NCI-H1930 (cell line): Measurements from ENCODE around the gene CYP46A1.
A peak's percentile ranks its signal among the peaks of the same experiment; 100 is the strongest.

Experiments
- DNase-seq, 2 experiments: peaks; one replicate each; lab custom pipeline; 2025; lab: John Stamatoyannopoulos, UW

The CYP46A1 gene

GRCh38 chr14:99744199-99744872 is 60.2 kb downstream of the CYP46A1 start:
- peak in 1 of 2 experiments; percentile 26 for DNase-seq

- DNase-seq = no peak
Measured at GRCh38 chr14:99744873-99745224, 60.8 kb downstream of the CYP46A1 start.

GRCh38 chr14:99745307-99745951 is 61.3 kb downstream of the CYP46A1 start:
- no peak for DNase-seq

GRCh38 chr14:99747167-99747566 is 63.1 kb downstream of the CYP46A1 start:
- no peak for DNase-seq

- DNase-seq = no peak
Measured at GRCh38 chr14:99747582-99748330, 63.7 kb downstream of the CYP46A1 start.

- no peak for DNase-seq
Measured at GRCh38 chr14:99748529-99748928, 64.4 kb downstream of the CYP46A1 start.

GRCh38 chr14:99749142-99749541 is 65.0 kb downstream of the CYP46A1 start:
- no peak for DNase-seq

GRCh38 chr14:99749763-99750715 is 65.9 kb downstream of the CYP46A1 start:
- DNase-seq = no peak

- DNase-seq = no peak
Measured at GRCh38 chr14:99750746-99751450, 66.8 kb downstream of the CYP46A1 start.

GRCh38 chr14:99751539-99752485 is 67.7 kb downstream of the CYP46A1 start:
- DNase-seq = no peak

GRCh38 chr14:99752486-99753121 is 68.5 kb downstream of the CYP46A1 start:
- DNase-seq = no peak

GRCh38 chr14:99753225-99754140 is 69.4 kb downstream of the CYP46A1 start:
- no peak for DNase-seq

- no peak for DNase-seq
Measured at GRCh38 chr14:99754141-99755067, 70.3 kb downstream of the CYP46A1 start.

- no peak for DNase-seq
Measured at GRCh38 chr14:99755068-99755405, 70.9 kb downstream of the CYP46A1 start.

- no peak for DNase-seq
Measured at GRCh38 chr14:99755629-99756603, 71.8 kb downstream of the CYP46A1 start.

GRCh38 chr14:99756796-99757195 is 72.7 kb downstream of the CYP46A1 start:
- DNase-seq = no peak
